Measurements from ENCODE around the gene CALHM3.

The CALHM3 gene

DNA sequence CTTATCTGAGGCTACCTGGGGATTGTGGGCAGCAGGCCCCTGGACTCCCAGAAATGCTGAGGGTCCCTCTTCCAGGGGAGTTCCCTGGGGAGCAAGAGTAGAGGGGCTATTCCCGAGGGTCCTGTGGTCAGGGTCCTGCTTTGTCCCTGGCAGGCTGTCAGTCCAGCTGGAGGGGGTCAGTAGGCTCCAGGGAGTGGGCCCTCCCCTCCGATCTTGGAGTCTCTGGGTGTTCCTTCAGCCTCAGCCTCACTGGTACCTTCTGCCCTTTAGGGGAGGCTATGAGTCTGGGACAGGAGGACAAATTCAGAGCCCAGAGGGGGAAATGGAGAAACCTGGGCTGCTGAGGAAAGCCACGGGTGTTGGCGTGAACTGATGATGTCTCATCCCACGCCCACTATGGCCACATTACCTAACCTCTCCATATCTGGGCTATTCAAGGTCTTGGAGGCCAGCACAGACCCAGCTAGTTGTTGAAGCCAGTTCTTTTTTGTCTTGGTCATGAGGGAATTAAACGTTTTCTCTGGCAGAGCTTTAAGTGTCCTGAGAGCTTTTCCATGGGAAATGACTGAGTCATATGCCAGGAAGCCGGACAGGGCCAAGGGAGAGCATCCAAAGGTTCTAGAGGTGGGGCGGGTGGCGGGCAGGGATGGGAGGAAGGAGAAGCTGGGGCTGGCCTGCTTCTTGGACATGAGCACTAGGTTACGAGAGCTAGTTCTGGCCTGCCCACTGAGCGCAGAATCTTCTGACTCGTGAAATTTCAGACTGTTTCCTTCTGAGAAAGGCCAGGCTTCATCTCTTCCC is 33.1 kb downstream of the CALHM3 start:
- DNase-seq (ENCODE audit: extremely low read depth, low read depth): peak; percentile 69
- TF ChIP-seq, protein P1, sequence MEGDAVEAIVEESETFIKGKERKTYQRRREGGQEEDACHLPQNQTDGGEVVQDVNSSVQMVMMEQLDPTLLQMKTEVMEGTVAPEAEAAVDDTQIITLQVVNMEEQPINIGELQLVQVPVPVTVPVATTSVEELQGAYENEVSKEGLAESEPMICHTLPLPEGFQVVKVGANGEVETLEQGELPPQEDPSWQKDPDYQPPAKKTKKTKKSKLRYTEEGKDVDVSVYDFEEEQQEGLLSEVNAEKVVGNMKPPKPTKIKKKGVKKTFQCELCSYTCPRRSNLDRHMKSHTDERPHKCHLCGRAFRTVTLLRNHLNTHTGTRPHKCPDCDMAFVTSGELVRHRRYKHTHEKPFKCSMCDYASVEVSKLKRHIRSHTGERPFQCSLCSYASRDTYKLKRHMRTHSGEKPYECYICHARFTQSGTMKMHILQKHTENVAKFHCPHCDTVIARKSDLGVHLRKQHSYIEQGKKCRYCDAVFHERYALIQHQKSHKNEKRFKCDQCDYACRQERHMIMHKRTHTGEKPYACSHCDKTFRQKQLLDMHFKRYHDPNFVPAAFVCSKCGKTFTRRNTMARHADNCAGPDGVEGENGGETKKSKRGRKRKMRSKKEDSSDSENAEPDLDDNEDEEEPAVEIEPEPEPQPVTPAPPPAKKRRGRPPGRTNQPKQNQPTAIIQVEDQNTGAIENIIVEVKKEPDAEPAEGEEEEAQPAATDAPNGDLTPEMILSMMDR (IDR thresholded peaks at IDR 0.05; ENCODE audit: low read depth, low read length): no peak

DNA sequence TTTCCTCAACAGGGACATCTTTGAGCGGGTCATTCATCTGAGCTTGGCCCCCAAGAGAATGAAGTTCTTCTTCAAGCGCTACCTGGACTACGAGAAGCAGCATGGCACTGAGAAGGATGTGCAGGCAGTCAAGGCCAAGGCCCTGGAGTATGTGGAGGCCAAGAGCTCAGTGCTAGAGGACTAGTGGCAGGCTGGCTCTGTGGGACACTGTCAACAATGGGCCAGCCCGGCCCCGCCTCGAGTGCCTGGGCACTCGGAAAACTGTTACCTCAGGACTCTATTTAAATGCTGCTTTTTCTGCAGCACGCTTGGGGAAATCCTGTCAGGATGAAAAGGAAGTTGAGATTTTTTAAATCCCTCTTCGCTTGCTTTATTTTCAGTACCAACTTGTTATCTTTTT is 33.7 kb downstream of the CALHM3 start:
- TF ChIP-seq, protein P1 (IDR thresholded peaks at IDR 0.05; ENCODE audit: low read depth, low read length): no peak
- no peak for DNase-seq (ENCODE audit: extremely low read depth, low read depth)

DNA sequence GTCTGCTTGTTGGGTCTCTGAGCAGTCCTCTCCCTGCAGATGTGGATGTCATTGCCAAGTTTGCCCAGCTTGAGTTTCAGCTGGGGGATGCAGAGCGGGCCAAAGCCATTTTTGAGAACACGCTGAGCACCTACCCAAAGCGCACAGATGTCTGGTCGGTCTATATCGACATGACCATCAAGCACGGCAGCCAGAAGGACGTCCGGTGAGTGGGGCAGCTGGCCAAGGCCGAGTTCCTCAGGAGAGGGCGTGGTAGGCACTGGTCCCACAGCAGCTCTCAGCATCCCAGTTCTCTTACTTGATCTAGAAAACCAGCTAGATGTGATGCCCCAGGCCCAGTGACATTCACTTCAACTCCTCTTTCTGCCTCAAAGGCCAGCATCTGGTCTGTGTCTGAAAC is 34.6 kb downstream of the CALHM3 start:
- TF ChIP-seq, protein P1 (IDR thresholded peaks at IDR 0.05; ENCODE audit: low read depth, low read length): no peak
- DNase-seq (ENCODE audit: extremely low read depth, low read depth): no peak

DNA sequence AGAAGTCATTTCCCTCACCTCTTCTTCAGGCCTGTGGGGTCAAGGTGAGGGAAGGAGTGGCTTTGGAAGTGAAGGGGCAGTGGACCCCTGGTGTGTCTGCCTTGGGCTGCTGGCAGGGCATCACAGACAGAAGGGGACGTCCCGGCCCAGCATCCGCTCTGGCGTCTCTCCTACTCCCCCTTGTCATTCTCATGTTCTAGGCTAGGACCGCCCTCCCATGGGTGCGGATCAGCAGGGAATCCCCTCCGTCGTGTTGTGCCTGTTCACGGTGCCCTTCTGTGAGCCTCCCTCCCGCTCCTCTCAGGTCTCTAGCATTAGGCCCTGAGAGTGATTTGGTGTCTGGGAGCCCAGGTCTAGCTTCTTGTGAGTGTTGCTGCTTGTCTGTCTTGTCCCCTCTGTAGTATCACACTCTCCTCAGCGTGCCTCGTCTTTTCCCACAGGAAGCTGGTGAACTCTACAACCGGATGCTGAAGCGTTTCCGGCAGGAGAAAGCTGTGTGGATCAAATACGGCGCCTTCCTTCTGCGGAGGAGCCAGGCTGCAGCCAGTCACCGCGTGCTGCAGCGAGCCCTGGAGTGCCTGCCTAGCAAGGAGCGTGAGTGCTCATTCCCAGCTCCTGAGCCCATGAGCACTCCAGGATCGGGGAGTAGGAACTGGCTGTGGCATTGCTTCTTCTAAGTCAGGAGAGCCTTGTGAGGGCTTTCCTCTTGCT is 35.4 kb downstream of the CALHM3 start:
- no peak for DNase-seq (ENCODE audit: extremely low read depth, low read depth)
- TF ChIP-seq, protein P1 (IDR thresholded peaks at IDR 0.05; ENCODE audit: low read depth, low read length): no peak

DNA sequence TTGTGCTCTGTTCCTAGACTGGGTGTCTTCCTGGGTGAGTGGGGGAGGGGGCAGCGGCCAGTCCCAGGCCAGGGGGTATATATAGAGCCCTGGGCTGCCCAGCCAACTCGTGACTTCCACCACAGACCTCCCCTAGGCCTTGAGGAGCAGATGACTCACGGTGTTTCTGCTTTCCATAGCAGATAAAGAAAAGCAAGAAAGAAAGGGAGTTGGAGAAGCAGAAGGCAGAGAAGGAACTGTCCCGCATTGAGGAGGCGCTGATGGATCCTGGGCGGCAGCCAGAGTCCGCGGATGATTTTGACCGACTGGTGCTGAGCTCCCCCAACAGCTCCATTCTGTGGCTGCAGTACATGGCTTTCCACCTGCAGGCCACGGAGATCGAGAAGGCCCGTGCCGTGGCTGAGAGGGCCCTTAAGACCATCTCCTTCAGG is 37.0 kb downstream of the CALHM3 start:
- TF ChIP-seq, protein P1 (IDR thresholded peaks at IDR 0.05; ENCODE audit: low read depth, low read length): no peak
- no peak for DNase-seq (ENCODE audit: extremely low read depth, low read depth)

DNA sequence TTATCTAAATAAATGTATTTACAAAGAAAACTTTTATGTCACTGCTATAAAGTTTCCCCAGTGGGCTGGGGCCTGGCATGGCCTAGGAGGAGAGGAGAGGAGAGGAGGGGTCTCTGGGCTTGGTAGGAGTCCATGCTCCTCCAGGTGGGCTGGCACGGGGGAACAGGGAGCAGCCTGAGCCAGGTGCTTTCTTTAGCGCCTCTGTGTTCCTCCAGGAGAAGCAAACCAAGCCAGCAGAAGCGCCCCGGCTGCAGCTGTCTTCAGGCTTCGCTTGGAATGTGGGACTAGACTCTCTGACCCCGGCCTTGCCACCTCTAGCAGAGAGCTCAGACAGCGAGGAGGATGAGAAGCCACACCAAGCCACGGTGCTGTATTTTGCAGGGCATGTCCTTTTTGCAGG is 37.4 kb downstream of the CALHM3 start:
- TF ChIP-seq, protein P1 (IDR thresholded peaks at IDR 0.05; ENCODE audit: low read depth, low read length): no peak
- no peak for DNase-seq (ENCODE audit: extremely low read depth, low read depth)

DNA sequence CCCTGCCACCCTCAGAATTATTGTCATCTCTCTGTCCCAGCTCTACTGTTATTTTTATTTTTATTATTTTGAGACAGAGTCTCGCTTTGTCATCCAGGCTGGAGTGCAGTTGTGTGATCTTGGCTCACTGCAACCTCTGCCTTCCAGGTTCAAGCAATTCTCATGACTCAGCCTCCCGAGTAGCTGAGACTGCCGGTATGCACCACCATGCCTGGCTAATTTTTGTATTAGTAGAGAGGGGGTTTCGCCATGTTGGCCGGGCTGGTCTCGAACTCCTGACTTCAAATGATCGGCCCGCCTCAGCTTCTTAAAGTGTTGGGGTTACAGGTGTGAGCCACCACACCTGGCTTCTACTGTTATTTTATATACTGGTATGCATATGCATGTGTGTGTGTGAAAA is 37.8 kb downstream of the CALHM3 start:
- DNase-seq (ENCODE audit: extremely low read depth, low read depth): no peak
- TF ChIP-seq, protein P1 (IDR thresholded peaks at IDR 0.05; ENCODE audit: low read depth, low read length): no peak

All from AG09319 (cell line).